ENCODE results near the gene KLHDC8B.

- no peak for TF ChIP-seq CTCF (IDR thresholded peaks at IDR 0.05)
- no peak for TF ChIP-seq ZFX (IDR thresholded peaks at IDR 0.05; ENCODE audit: borderline replicate concordance)
Observed at GRCh38 chr3:49217688-49218470, 46.5 kb downstream of the KLHDC8B start.

Data from 22Rv1 (cell line).